Neural progenitor cell (in vitro differentiated cells): ENCODE results near the gene ARHGEF6. TPM values are rescaled to one million over a fixed set of nuclear protein-coding genes. Genes with fewer than 3 reads are reported as not detected.

Experiments
- DNase-seq: peaks from one replicate; pipeline ENCODE4 v3.0.0-alpha.2; 2016; ENCODE audit warnings: low spot score
- H2AFZ ChIP-seq: fragments of 200-600 bp; sonication (generic); replicated peaks from 2 replicates; pipeline ENCODE4 v1.6.1; 2016; ENCODE audit warnings: antibody characterized with exemption
- H3F3A ChIP-seq: fragments of 200-600 bp; sonication (generic); 2 replicates; pipeline ENCODE4 v1.6.1; 2016; ENCODE audit warnings: antibody characterized with exemption, low read depth
- H3K27ac ChIP-seq: fragments of 200-600 bp; sonication (generic); 2 replicates; pipeline ENCODE4 v1.5.1; 2016; ENCODE audit warnings: mild to moderate bottlenecking
- H3K27me3 ChIP-seq: fragments of 200-600 bp; sonication (generic); 2 replicates; pipeline ENCODE4 v1.6.1; 2016; ENCODE audit warnings: mild to moderate bottlenecking, moderate library complexity
- H3K36me3 ChIP-seq: fragments of 200-600 bp; sonication (generic); 2 replicates; pipeline ENCODE4 v1.5.1; 2016
- H3K4me1 ChIP-seq: fragments of 200-600 bp; sonication (generic); 2 replicates; pipeline ENCODE4 v1.6.1; 2016; ENCODE audit warnings: mixed run types
- H3K4me2 ChIP-seq: fragments of 200-600 bp; sonication (generic); 2 replicates; pipeline ENCODE4 v1.6.1; 2016
- H3K4me3 ChIP-seq: fragments of 200-600 bp; sonication (generic); 2 replicates; pipeline ENCODE4 v1.5.1; 2016
- H3K79me2 ChIP-seq: fragments of 200-600 bp; sonication (generic); 2 replicates; pipeline ENCODE4 v1.6.1; 2016; ENCODE audit warnings: low read depth
- H3K9ac ChIP-seq: fragments of 200-600 bp; sonication (generic); 2 replicates; pipeline ENCODE4 v1.6.1; 2016
- H3K9me3 ChIP-seq: fragments of 200-600 bp; sonication (generic); 2 replicates; pipeline ENCODE4 v1.5.1; 2016; ENCODE audit warnings: low read depth
- H4K20me1 ChIP-seq: fragments of 200-600 bp; sonication (generic); 2 replicates; pipeline ENCODE4 v1.6.1; 2016; ENCODE audit warnings: low read depth
- H3K27ac Mint-ChIP-seq: 3 replicates; pipeline ENCODE4 v1.8.0; 2021; ENCODE audit warnings: mixed read lengths
- H3K27me3 Mint-ChIP-seq: 2 replicates; pipeline ENCODE4 v1.8.0; 2022; ENCODE audit warnings: low read depth, mild to moderate bottlenecking, inconsistent platforms, moderate library complexity, mixed read lengths; ENCODE audit not compliant: insufficient read depth
- H3K36me3 Mint-ChIP-seq: 3 replicates; pipeline ENCODE4 v1.8.0; 2021; ENCODE audit warnings: mixed read lengths
- H3K4me1 Mint-ChIP-seq: 3 replicates; pipeline ENCODE4 v1.8.0; 2021; ENCODE audit warnings: mixed read lengths
- H3K4me3 Mint-ChIP-seq: 3 replicates; pipeline ENCODE4 v1.8.0; 2021; ENCODE audit warnings: mild to moderate bottlenecking, moderate library complexity, mixed read lengths
- H3K9me3 Mint-ChIP-seq: 3 replicates; pipeline ENCODE4 v1.8.0; 2020; ENCODE audit warnings: mixed read lengths
- EZH2 ChIP-seq: fragments of 200-600 bp; sonication (generic); IDR thresholded peaks from 2 replicates; pipeline ENCODE4 v1.6.1; 2017; ENCODE audit warnings: antibody characterized with exemption, mild to moderate bottlenecking, moderate library complexity
- EZH2phosphoT487 ChIP-seq: fragments of 200-600 bp; sonication (generic); IDR thresholded peaks from 2 replicates; pipeline ENCODE4 v1.6.1; 2017; ENCODE audit warnings: antibody characterized with exemption
- total RNA-seq: library from RNA; depleted of rRNA; stranded (reverse); fragments of >200 nt; gene quantifications from 2 replicates; pipeline ENCODE4 v1.2.3, GENCODE V29; 2015; ENCODE audit warnings: low replicate concordance
- TF ChIP-seq, protein P1 (sequence below): fragments of 200-600 bp; sonication (generic); IDR thresholded peaks from 2 replicates; pipeline ENCODE4 v1.5.1; 2017; ENCODE audit warnings: antibody characterized with exemption, mild to moderate bottlenecking

Gene ARHGEF6
- total RNA-seq, 1 donor from 2014 or later = 3.2 TPM

- Mint-ChIP-seq H3K27me3 (no peaks in the 10 kb centered on the region), H3K4me3 (no peak overlapping the region), H3K36me3 (no peaks in the 10 kb centered on the region), H3K4me1 (no peaks in the 10 kb centered on the region), H3K27ac (no peak overlapping the region), H3K9me3 (peaks cover 5% of the 10 kb centered on the region)
- Histone ChIP-seq H3K9ac (no peak overlapping the region), H4K20me1 (no peaks in the 10 kb centered on the region), H3K27me3 (no peaks in the 10 kb centered on the region), H3K79me2 (no peaks in the 10 kb centered on the region), H3F3A (no peaks in the 10 kb centered on the region), H3K4me2 (no peak overlapping the region), H3K27ac (no peak overlapping the region), H3K36me3 (no peaks in the 10 kb centered on the region), H2AFZ (no peak overlapping the region), H3K4me1 (no peaks in the 10 kb centered on the region), H3K9me3 (no peaks in the 10 kb centered on the region), H3K4me3 (no peak overlapping the region)
- TF ChIP-seq EZH2 (no peak), EZH2phosphoT487 (no peak)
- TF ChIP-seq, protein P1, sequence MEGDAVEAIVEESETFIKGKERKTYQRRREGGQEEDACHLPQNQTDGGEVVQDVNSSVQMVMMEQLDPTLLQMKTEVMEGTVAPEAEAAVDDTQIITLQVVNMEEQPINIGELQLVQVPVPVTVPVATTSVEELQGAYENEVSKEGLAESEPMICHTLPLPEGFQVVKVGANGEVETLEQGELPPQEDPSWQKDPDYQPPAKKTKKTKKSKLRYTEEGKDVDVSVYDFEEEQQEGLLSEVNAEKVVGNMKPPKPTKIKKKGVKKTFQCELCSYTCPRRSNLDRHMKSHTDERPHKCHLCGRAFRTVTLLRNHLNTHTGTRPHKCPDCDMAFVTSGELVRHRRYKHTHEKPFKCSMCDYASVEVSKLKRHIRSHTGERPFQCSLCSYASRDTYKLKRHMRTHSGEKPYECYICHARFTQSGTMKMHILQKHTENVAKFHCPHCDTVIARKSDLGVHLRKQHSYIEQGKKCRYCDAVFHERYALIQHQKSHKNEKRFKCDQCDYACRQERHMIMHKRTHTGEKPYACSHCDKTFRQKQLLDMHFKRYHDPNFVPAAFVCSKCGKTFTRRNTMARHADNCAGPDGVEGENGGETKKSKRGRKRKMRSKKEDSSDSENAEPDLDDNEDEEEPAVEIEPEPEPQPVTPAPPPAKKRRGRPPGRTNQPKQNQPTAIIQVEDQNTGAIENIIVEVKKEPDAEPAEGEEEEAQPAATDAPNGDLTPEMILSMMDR = no peak
- DNase-seq = no peak
These were observed 158.2 kb downstream of the ARHGEF6 start for GRCh38 chrX:136622568-136622967.

DNA sequence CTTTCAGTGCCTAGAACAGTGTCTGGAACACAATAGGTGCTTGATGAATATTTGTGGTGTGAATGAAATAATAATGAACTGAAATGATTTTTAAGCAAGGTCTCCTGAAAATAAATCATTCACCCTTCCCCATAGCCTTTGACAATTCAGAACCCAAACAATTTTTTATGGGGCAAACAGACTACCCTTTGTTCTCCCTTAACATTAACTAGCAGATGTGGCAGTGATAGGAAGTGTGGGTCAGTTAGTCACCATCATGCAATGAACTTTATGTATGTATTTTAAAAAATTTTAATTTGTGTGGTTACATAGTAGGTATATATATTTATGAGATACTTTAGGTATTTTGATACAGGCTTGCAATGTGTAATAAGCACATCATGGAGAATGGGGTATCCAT, 160.0 kb downstream of the ARHGEF6 start:
- Mint-ChIP-seq H3K4me3 (no peak overlapping the region), H3K4me1 (peaks cover 4% of the 10 kb centered on the region), H3K27ac (no peak overlapping the region), H3K27me3 (peaks cover 2% of the 10 kb centered on the region), H3K36me3 (no peaks in the 10 kb centered on the region), H3K9me3 (peaks cover 3% of the 10 kb centered on the region)
- Histone ChIP-seq H3K27me3 (no peaks in the 10 kb centered on the region), H3K4me1 (no peaks in the 10 kb centered on the region), H3K9me3 (no peaks in the 10 kb centered on the region), H3K9ac (no peak overlapping the region), H4K20me1 (no peaks in the 10 kb centered on the region), H3K4me3 (no peak overlapping the region), H3K4me2 (no peak overlapping the region), H3K36me3 (no peaks in the 10 kb centered on the region), H3K79me2 (no peaks in the 10 kb centered on the region), H3K27ac (no peak overlapping the region), H3F3A (no peaks in the 10 kb centered on the region), H2AFZ (no peak overlapping the region)
- DNase-seq = no peak
- TF ChIP-seq EZH2phosphoT487 (no peak), EZH2 (no peak)
- TF ChIP-seq, protein P1 = no peak

DNA sequence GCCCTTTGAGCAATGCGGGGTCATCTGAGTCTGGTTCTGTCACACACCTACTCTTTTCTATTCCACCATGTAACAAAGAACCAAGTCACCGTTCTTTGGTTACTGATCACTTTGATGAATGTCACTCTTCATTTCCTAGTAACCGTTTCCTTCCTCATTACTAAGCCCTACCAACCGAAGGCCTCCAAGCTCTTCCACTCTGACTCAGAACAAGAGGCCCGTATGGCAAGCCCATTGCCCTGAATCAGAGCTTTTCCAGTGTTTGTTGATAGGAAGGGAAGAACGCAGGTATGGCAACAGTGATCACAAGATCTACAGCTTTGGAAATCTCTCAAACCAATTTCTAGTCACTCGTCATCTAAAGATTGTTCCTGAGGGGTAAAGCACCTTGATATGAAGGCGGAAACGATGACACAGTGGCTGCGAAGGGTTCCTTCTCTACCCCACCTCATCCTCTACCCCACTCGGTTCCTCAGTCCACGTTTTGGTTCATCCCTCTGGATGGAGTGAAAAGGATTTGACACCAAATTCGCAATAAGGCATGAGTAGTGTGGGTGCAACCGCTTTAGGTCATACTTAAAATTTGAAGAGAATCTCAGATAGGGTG, 160.7 kb downstream of the ARHGEF6 start:
- no peaks in the 10 kb centered on the region for H3K4me1 ChIP-seq
- Mint-ChIP-seq H3K4me1 (peaks cover 4% of the 10 kb centered on the region), H3K27me3 (peaks cover 2% of the 10 kb centered on the region), H3K27ac (no peak overlapping the region), H3K9me3 (peaks cover 3% of the 10 kb centered on the region), H3K36me3 (no peaks in the 10 kb centered on the region), H3K4me3 (no peak overlapping the region)
- no peak overlapping the region for H3K4me3 ChIP-seq
- H3K4me2 ChIP-seq = no peak overlapping the region
- no peak for DNase-seq
- H3K27me3 ChIP-seq = no peaks in the 10 kb centered on the region
- no peaks in the 10 kb centered on the region for H3F3A ChIP-seq
- H3K9me3 ChIP-seq = no peaks in the 10 kb centered on the region
- no peaks in the 10 kb centered on the region for H4K20me1 ChIP-seq
- H3K27ac ChIP-seq = no peak overlapping the region
- no peaks in the 10 kb centered on the region for H3K79me2 ChIP-seq
- H2AFZ ChIP-seq = no peak overlapping the region
- TF ChIP-seq EZH2phosphoT487 (no peak), EZH2 (no peak)
- TF ChIP-seq, protein P1 = no peak
- H3K36me3 ChIP-seq = no peaks in the 10 kb centered on the region
- no peak overlapping the region for H3K9ac ChIP-seq
